Adipocyte (in vitro differentiated cells): ENCODE results near the gene TMPRSS3.

ENCODE experiments used
- DNase-seq: peaks from one replicate; pipeline ENCODE4 v3.0.0-alpha.2; 2015; ENCODE audit warnings: low read depth
- H3K27me3 ChIP-seq: replicated peaks from 2 replicates; pipeline ENCODE4 v1.7.0; 2013; ENCODE audit warnings: mild to moderate bottlenecking, low read length, moderate library complexity; ENCODE audit not compliant: control insufficient read depth, insufficient read depth
- H3K36me3 ChIP-seq: 2 replicates; pipeline ENCODE4 v1.7.0; 2013; ENCODE audit warnings: low read length, mild to moderate bottlenecking, moderate library complexity; ENCODE audit not compliant: control insufficient read depth, insufficient read depth, severe bottlenecking
- H3K4me1 ChIP-seq: 2 replicates; pipeline ENCODE4 v1.7.0; 2013; ENCODE audit warnings: mild to moderate bottlenecking, low read length, moderate library complexity; ENCODE audit not compliant: control insufficient read depth, insufficient read depth
- H3K4me3 ChIP-seq: 2 replicates; pipeline ENCODE4 v1.7.0; 2013; ENCODE audit warnings: mild to moderate bottlenecking, low read length, moderate library complexity
- H3K9ac ChIP-seq: 2 replicates; pipeline ENCODE4 v1.7.0; 2013; ENCODE audit warnings: mild to moderate bottlenecking, low read length, moderate library complexity
- H3K9me3 ChIP-seq: 2 replicates; pipeline ENCODE4 v1.7.0; 2013; ENCODE audit warnings: mild to moderate bottlenecking, low read length, moderate library complexity; ENCODE audit not compliant: control insufficient read depth

TMPRSS3 gene

GRCh38 chr21:42386034-42386591, 9.7 kb downstream of the TMPRSS3 start:
- no peak overlapping the region for H3K4me3 ChIP-seq
- H3K4me1 ChIP-seq: no peaks in the 10 kb centered on the region
- peaks cover 57% of the 10 kb centered on the region for H3K27me3 ChIP-seq
- no peak overlapping the region for H3K9ac ChIP-seq
- no peaks in the 10 kb centered on the region for H3K36me3 ChIP-seq
- H3K9me3 ChIP-seq: no peaks in the 10 kb centered on the region
- no peak for DNase-seq

- Histone ChIP-seq H3K4me1 (no peaks in the 10 kb centered on the region), H3K36me3 (no peaks in the 10 kb centered on the region), H3K4me3 (no peak overlapping the region), H3K9ac (no peak overlapping the region), H3K27me3 (peaks cover 52% of the 10 kb centered on the region), H3K9me3 (no peaks in the 10 kb centered on the region)
- no peak for DNase-seq
These were observed 10.2 kb downstream of the TMPRSS3 start for GRCh38 chr21:42385619-42386018.

GRCh38 chr21:42384989-42385388, 10.9 kb downstream of the TMPRSS3 start:
- no peak for DNase-seq
- H3K36me3 ChIP-seq: no peaks in the 10 kb centered on the region
- H3K9me3 ChIP-seq: no peaks in the 10 kb centered on the region
- H3K4me3 ChIP-seq: no peak overlapping the region
- H3K4me1 ChIP-seq: no peaks in the 10 kb centered on the region
- H3K27me3 ChIP-seq: peaks cover 55% of the 10 kb centered on the region
- no peak overlapping the region for H3K9ac ChIP-seq

- H3K4me1 ChIP-seq: no peaks in the 10 kb centered on the region
- no peak for DNase-seq
- no peaks in the 10 kb centered on the region for H3K9me3 ChIP-seq
- no peaks in the 10 kb centered on the region for H3K36me3 ChIP-seq
- no peak overlapping the region for H3K4me3 ChIP-seq
- peaks cover 55% of the 10 kb centered on the region for H3K27me3 ChIP-seq
- H3K9ac ChIP-seq: no peak overlapping the region
These were observed 11.5 kb downstream of the TMPRSS3 start for GRCh38 chr21:42384156-42384945.

GRCh38 chr21:42383331-42383730, 12.5 kb downstream of the TMPRSS3 start:
- no peaks in the 10 kb centered on the region for H3K4me1 ChIP-seq
- no peak overlapping the region for H3K4me3 ChIP-seq
- H3K27me3 ChIP-seq: peaks cover 49% of the 10 kb centered on the region
- no peak overlapping the region for H3K9ac ChIP-seq
- DNase-seq: no peak
- no peaks in the 10 kb centered on the region for H3K36me3 ChIP-seq
- no peaks in the 10 kb centered on the region for H3K9me3 ChIP-seq

- DNase-seq: no peak
- no peaks in the 10 kb centered on the region for H3K36me3 ChIP-seq
These were observed 12.9 kb downstream of the TMPRSS3 start for GRCh38 chr21:42382915-42383314.

GRCh38 chr21:42381347-42381984, 14.4 kb downstream of the TMPRSS3 start:
- Histone ChIP-seq H3K9ac (no peak overlapping the region), H3K4me3 (no peak overlapping the region), H3K27me3 (peaks cover 49% of the 10 kb centered on the region), H3K4me1 (no peaks in the 10 kb centered on the region), H3K9me3 (no peaks in the 10 kb centered on the region), H3K36me3 (no peaks in the 10 kb centered on the region)
- DNase-seq: peak; percentile 24

More at GRCh38 chr21:42382915-42383314, 12.9 kb downstream of the TMPRSS3 start:
- no peaks in the 10 kb centered on the region for H3K9me3 ChIP-seq
- H3K9ac ChIP-seq: no peak overlapping the region
- peaks cover 48% of the 10 kb centered on the region for H3K27me3 ChIP-seq
- H3K4me3 ChIP-seq: no peak overlapping the region
- H3K4me1 ChIP-seq: no peaks in the 10 kb centered on the region

GRCh38 chr21:42379426-42380215, 16.2 kb downstream of the TMPRSS3 start:
- Histone ChIP-seq H3K36me3 (no peaks in the 10 kb centered on the region), H3K9ac (no peak overlapping the region), H3K4me1 (no peaks in the 10 kb centered on the region), H3K9me3 (no peaks in the 10 kb centered on the region), H3K4me3 (no peak overlapping the region), H3K27me3 (peaks cover 57% of the 10 kb centered on the region)
- DNase-seq: no peak

- DNase-seq: no peak
- peaks cover 69% of the 10 kb centered on the region for H3K27me3 ChIP-seq
- no peak overlapping the region for H3K4me3 ChIP-seq
- H3K4me1 ChIP-seq: no peaks in the 10 kb centered on the region
- H3K9ac ChIP-seq: no peak overlapping the region
- no peaks in the 10 kb centered on the region for H3K36me3 ChIP-seq
- no peaks in the 10 kb centered on the region for H3K9me3 ChIP-seq
These were observed 17.4 kb downstream of the TMPRSS3 start for GRCh38 chr21:42378418-42378817.

GRCh38 chr21:42377951-42378340, 17.9 kb downstream of the TMPRSS3 start:
- H3K4me3 ChIP-seq: no peak overlapping the region
- H3K9me3 ChIP-seq: no peaks in the 10 kb centered on the region
- no peaks in the 10 kb centered on the region for H3K4me1 ChIP-seq
- no peaks in the 10 kb centered on the region for H3K36me3 ChIP-seq
- DNase-seq: no peak
- no peak overlapping the region for H3K9ac ChIP-seq
- peaks cover 69% of the 10 kb centered on the region for H3K27me3 ChIP-seq
